Fibroblast of skin of right biceps (primary cell): Measurements from ENCODE around the gene BRIX1.
"Not testable (repeated sequence)": the region's sequence is repeated elsewhere in the genome, so short reads cannot be mapped to it uniquely, and the experiment has no call there.

Source experiments
- DNase-seq: peaks from one replicate; pipeline ENCODE4 v3.0.0-alpha.2; 2013

Gene BRIX1

GRCh38 chr5:34915856-34916192 is 313 bp downstream of the BRIX1 start:
- DNase-seq: no peak

GRCh38 chr5:34916518-34916917 is 1.0 kb downstream of the BRIX1 start:
- DNase-seq: no peak

- DNase-seq: no peak
Measured at GRCh38 chr5:34918025-34918424, 2.5 kb downstream of the BRIX1 start.

- no peak for DNase-seq
Measured at GRCh38 chr5:34919077-34919476, 3.6 kb downstream of the BRIX1 start.

- DNase-seq: not testable (repeated sequence)
Measured at GRCh38 chr5:34923256-34923655, 7.7 kb downstream of the BRIX1 start.

- DNase-seq: peak; percentile 88
Measured at GRCh38 chr5:34923694-34924461, 8.4 kb downstream of the BRIX1 start.

GRCh38 chr5:34924462-34924765 is 8.9 kb downstream of the BRIX1 start:
- DNase-seq: no peak

GRCh38 chr5:34926318-34926888 is 10.9 kb downstream of the BRIX1 start:
- DNase-seq: no peak

GRCh38 chr5:34927785-34928184 is 12.3 kb downstream of the BRIX1 start:
- no peak for DNase-seq

- no peak for DNase-seq
Measured at GRCh38 chr5:34928267-34928666, 12.8 kb downstream of the BRIX1 start.

GRCh38 chr5:34929134-34929719 is 13.7 kb downstream of the BRIX1 start, which contains the start of gene DNAJC21:
Gene DNAJC21 (plus strand): TSS chr5:34929559. CDS start chr5:34929820, 261 bp downstream.
- peak; percentile 98 for DNase-seq

- peak; percentile 82 for DNase-seq
Measured at GRCh38 chr5:34929720-34930461, 14.4 kb downstream of the BRIX1 start.

GRCh38 chr5:34930462-34930844 is 14.9 kb downstream of the BRIX1 start:
- peak; percentile 16 for DNase-seq

GRCh38 chr5:34930870-34931269 is 15.4 kb downstream of the BRIX1 start:
- DNase-seq: no peak

- DNase-seq: no peak
Measured at GRCh38 chr5:34932947-34933346, 17.4 kb downstream of the BRIX1 start.

- DNase-seq: no peak
Measured at GRCh38 chr5:34941936-34942335, 26.4 kb downstream of the BRIX1 start.

- DNase-seq: no peak
Measured at GRCh38 chr5:34944044-34944443, 28.5 kb downstream of the BRIX1 start.

- DNase-seq: no peak
Measured at GRCh38 chr5:34944460-34945047, 29.0 kb downstream of the BRIX1 start.

- DNase-seq: peak; percentile 7
Measured at GRCh38 chr5:34957321-34957720, 41.8 kb downstream of the BRIX1 start.

- peak; percentile 22 for DNase-seq
Measured at GRCh38 chr5:34957857-34958690, 42.6 kb downstream of the BRIX1 start.

- peak; percentile 34 for DNase-seq
Measured at GRCh38 chr5:34959323-34959722, 43.8 kb downstream of the BRIX1 start.

GRCh38 chr5:34967540-34967939 is 52.0 kb downstream of the BRIX1 start:
- no peak for DNase-seq
